ENCODE measurements around the gene USP15.
"Not testable (repeated sequence)": the region's sequence is repeated elsewhere in the genome, so short reads cannot be mapped to it uniquely, and the experiment has no call there.

Gene USP15

GRCh38 chr12:62335796-62336195, 75.6 kb downstream of the USP15 start:
- Histone ChIP-seq H3K36me3 (ENCODE audit: control insufficient read depth, insufficient read depth, low read length) (no peaks in the 10 kb centered on the region; the same call in 1 of the 2 replicates), H3K4me3 (replicated peaks; ENCODE audit: low read depth, low read length) (no peak overlapping the region), H3K27me3 (replicated peaks; ENCODE audit: control insufficient read depth, insufficient read depth, low read length) (no peaks in the 10 kb centered on the region)
- no peak for DNase-seq (ENCODE audit: extremely low read depth, insufficient read length)
- no peak for TF ChIP-seq CTCF (IDR thresholded peaks at IDR 0.05; ENCODE audit: insufficient read depth, low read length, poor library complexity, severe bottlenecking)

- H3K27me3 ChIP-seq (replicated peaks; ENCODE audit: control insufficient read depth, insufficient read depth, low read length); H3K4me3 ChIP-seq (replicated peaks; ENCODE audit: low read depth, low read length); H3K36me3 ChIP-seq (ENCODE audit: control insufficient read depth, insufficient read depth, low read length); DNase-seq (ENCODE audit: extremely low read depth, insufficient read length): not testable (repeated sequence)
Measured at GRCh38 chr12:62337643-62338042, 77.4 kb downstream of the USP15 start.

- not testable (repeated sequence) for H3K36me3 ChIP-seq (ENCODE audit: control insufficient read depth, insufficient read depth, low read length); H3K27me3 ChIP-seq (replicated peaks; ENCODE audit: control insufficient read depth, insufficient read depth, low read length); DNase-seq (ENCODE audit: extremely low read depth, insufficient read length); H3K4me3 ChIP-seq (replicated peaks; ENCODE audit: low read depth, low read length)
Measured at GRCh38 chr12:62342614-62343303, 82.6 kb downstream of the USP15 start.

- H3K36me3 ChIP-seq (ENCODE audit: control insufficient read depth, insufficient read depth, low read length); H3K27me3 ChIP-seq (replicated peaks; ENCODE audit: control insufficient read depth, insufficient read depth, low read length); H3K4me3 ChIP-seq (replicated peaks; ENCODE audit: low read depth, low read length); DNase-seq (ENCODE audit: extremely low read depth, insufficient read length): not testable (repeated sequence)
Measured at GRCh38 chr12:62343304-62344120, 83.3 kb downstream of the USP15 start.

GRCh38 chr12:62344731-62345556, 84.7 kb downstream of the USP15 start:
- H3K36me3 ChIP-seq (ENCODE audit: control insufficient read depth, insufficient read depth, low read length); H3K4me3 ChIP-seq (replicated peaks; ENCODE audit: low read depth, low read length); H3K27me3 ChIP-seq (replicated peaks; ENCODE audit: control insufficient read depth, insufficient read depth, low read length); DNase-seq (ENCODE audit: extremely low read depth, insufficient read length): not testable (repeated sequence)

GRCh38 chr12:62345667-62346066, 85.5 kb downstream of the USP15 start:
- H3K27me3 ChIP-seq (replicated peaks; ENCODE audit: control insufficient read depth, insufficient read depth, low read length) = no peaks in the 10 kb centered on the region
- no peak for DNase-seq (ENCODE audit: extremely low read depth, insufficient read length)
- H3K36me3 ChIP-seq (ENCODE audit: control insufficient read depth, insufficient read depth, low read length) = peaks cover 8% of the 10 kb centered on the region
- TF ChIP-seq CTCF (IDR thresholded peaks at IDR 0.05; ENCODE audit: insufficient read depth, low read length, poor library complexity, severe bottlenecking) = no peak
- no peak overlapping the region for H3K4me3 ChIP-seq (replicated peaks; ENCODE audit: low read depth, low read length)

GRCh38 chr12:62346817-62347216, 86.6 kb downstream of the USP15 start:
- no peak for DNase-seq (ENCODE audit: extremely low read depth, insufficient read length)
- Histone ChIP-seq H3K4me3 (replicated peaks; ENCODE audit: low read depth, low read length) (no peak overlapping the region), H3K36me3 (ENCODE audit: control insufficient read depth, insufficient read depth, low read length) (peaks cover 8% of the 10 kb centered on the region), H3K27me3 (replicated peaks; ENCODE audit: control insufficient read depth, insufficient read depth, low read length) (no peaks in the 10 kb centered on the region)
- no peak for TF ChIP-seq CTCF (IDR thresholded peaks at IDR 0.05; ENCODE audit: insufficient read depth, low read length, poor library complexity, severe bottlenecking)
